Dermis blood vessel endothelial cell (primary cell): ENCODE measurements around the gene MAD1L1. TPM values are rescaled to one million over a fixed set of nuclear protein-coding genes. Genes with fewer than 3 reads are reported as not detected.
"Not testable (repeated sequence)": the region's sequence is repeated elsewhere in the genome, so short reads cannot be mapped to it uniquely, and the experiment has no call there.

Experiments used
- DNase-seq: peaks from one replicate; pipeline ENCODE4 v3.0.0; 2010
- total RNA-seq: library from RNA; depleted of rRNA; stranded (reverse); fragments of >200 nt; gene quantifications from 2 replicates; pipeline ENCODE4 v1.2.3, GENCODE V29; 2014

Gene MAD1L1
- total RNA-seq, 1 donor from 2014 or later, result 53.3 TPM

- no peak for DNase-seq
These were observed 235.1 kb downstream of the MAD1L1 start for GRCh38 chr7:1997537-1998076.

- DNase-seq, result no peak
These were observed 235.9 kb downstream of the MAD1L1 start for GRCh38 chr7:1996816-1997215.

GRCh38 chr7:1995911-1996420 lies 236.8 kb downstream of the MAD1L1 start:
- DNase-seq, result not testable (repeated sequence)

GRCh38 chr7:1995426-1995825 lies 237.3 kb downstream of the MAD1L1 start:
- no peak for DNase-seq

- DNase-seq, result no peak
These were observed 237.8 kb downstream of the MAD1L1 start for GRCh38 chr7:1994931-1995330.

GRCh38 chr7:1993776-1994740 lies 238.7 kb downstream of the MAD1L1 start:
- no peak for DNase-seq

- DNase-seq, result no peak
These were observed 239.6 kb downstream of the MAD1L1 start for GRCh38 chr7:1993031-1993695.

GRCh38 chr7:1992554-1992953 lies 240.2 kb downstream of the MAD1L1 start:
- DNase-seq, result no peak

- no peak for DNase-seq
These were observed 242.6 kb downstream of the MAD1L1 start for GRCh38 chr7:1990001-1990670.

GRCh38 chr7:1989049-1989860 lies 243.5 kb downstream of the MAD1L1 start:
- DNase-seq, result no peak

GRCh38 chr7:1988533-1988930 lies 244.2 kb downstream of the MAD1L1 start:
- DNase-seq, result no peak

- no peak for DNase-seq
These were observed 244.9 kb downstream of the MAD1L1 start for GRCh38 chr7:1987591-1988532.

GRCh38 chr7:1987084-1987535 lies 245.6 kb downstream of the MAD1L1 start:
- DNase-seq, result no peak

- DNase-seq, result no peak
These were observed 246.2 kb downstream of the MAD1L1 start for GRCh38 chr7:1986366-1987083.

GRCh38 chr7:1985936-1986335 lies 246.8 kb downstream of the MAD1L1 start:
- no peak for DNase-seq

GRCh38 chr7:1985042-1985441 lies 247.7 kb downstream of the MAD1L1 start:
- no peak for DNase-seq

GRCh38 chr7:1981878-1982230 lies 250.9 kb downstream of the MAD1L1 start:
- DNase-seq, result no peak

GRCh38 chr7:1981201-1981877 lies 251.4 kb downstream of the MAD1L1 start:
- DNase-seq, result no peak
